H9 (cell line): ENCODE measurements around the gene ABCA1. TPM values are rescaled to one million over a fixed set of nuclear protein-coding genes. Genes with fewer than 3 reads are reported as not detected.

ENCODE experiments used
- DNase-seq: peaks from one replicate; pipeline ENCODE4 v3.0.0-alpha.2; 2017
- H2AFZ ChIP-seq: one replicate; pipeline ENCODE4 v1.6.1; 2013; ENCODE audit warnings: mild to moderate bottlenecking, low read length, control low read depth, moderate library complexity
- H2AK5ac ChIP-seq: 2 replicates; pipeline ENCODE4 v1.6.1; 2013; ENCODE audit warnings: low read length, control low read depth, mixed read lengths; ENCODE audit not compliant: insufficient read length
- H2BK120ac ChIP-seq: one replicate; pipeline ENCODE4 v1.6.1; 2013; ENCODE audit warnings: low read depth, mild to moderate bottlenecking, low read length, control low read depth, inconsistent platforms; ENCODE audit not compliant: poor library complexity, severe bottlenecking
- H2BK12ac ChIP-seq: 2 replicates; pipeline ENCODE4 v1.6.1; 2013; ENCODE audit warnings: low read length, control low read depth, mixed read lengths, low read depth; ENCODE audit not compliant: insufficient read length
- H2BK15ac ChIP-seq: 2 replicates; pipeline ENCODE4 v1.6.1; 2013; ENCODE audit warnings: low read depth, low read length, control low read depth
- H2BK20ac ChIP-seq: one replicate; pipeline ENCODE4 v1.6.1; 2013; ENCODE audit warnings: low read depth, mild to moderate bottlenecking, low read length, control low read depth, inconsistent platforms; ENCODE audit not compliant: poor library complexity, severe bottlenecking
- H2BK5ac ChIP-seq: 2 replicates; pipeline ENCODE4 v1.6.1; 2013; ENCODE audit warnings: low read length, control low read depth, mixed read lengths; ENCODE audit not compliant: insufficient read length
- H3K14ac ChIP-seq: 2 replicates; pipeline ENCODE4 v1.6.1; 2013; ENCODE audit warnings: low read length, control low read depth; ENCODE audit not compliant: insufficient read depth
- H3K18ac ChIP-seq: 2 replicates; pipeline ENCODE4 v1.6.1; 2013; ENCODE audit warnings: low read depth, mild to moderate bottlenecking, mixed read lengths, low read length, control low read depth; ENCODE audit not compliant: insufficient read length
- H3K23ac ChIP-seq: 2 replicates; pipeline ENCODE4 v1.6.1; 2013; ENCODE audit warnings: low read length, control low read depth, mixed read lengths, low read depth; ENCODE audit not compliant: insufficient read length
- H3K23me2 ChIP-seq: 2 replicates; pipeline ENCODE4 v1.6.1; 2013; ENCODE audit warnings: low read depth, mild to moderate bottlenecking, mixed read lengths, low read length, control low read depth; ENCODE audit not compliant: insufficient read length, poor library complexity, severe bottlenecking
- H3K27ac ChIP-seq: 2 replicates; pipeline ENCODE4 v1.5.1; 2013; ENCODE audit warnings: low read length, control low read depth, mixed read lengths, low read depth; ENCODE audit not compliant: insufficient read length
- H3K27me3 ChIP-seq: 2 replicates; pipeline ENCODE4 v1.6.1; 2013; ENCODE audit warnings: low read length, control low read depth, inconsistent platforms; ENCODE audit not compliant: insufficient read depth
- H3K4ac ChIP-seq: 2 replicates; pipeline ENCODE4 v1.6.1; 2013; ENCODE audit warnings: low read depth, mild to moderate bottlenecking, control low read depth, inconsistent platforms, low read length, moderate library complexity
- H3K4me1 ChIP-seq: 2 replicates; pipeline ENCODE4 v1.6.1; 2013; ENCODE audit warnings: low read length, control low read depth, inconsistent platforms; ENCODE audit not compliant: insufficient read depth
- H3K4me2 ChIP-seq: 2 replicates; pipeline ENCODE4 v1.6.1; 2013; ENCODE audit warnings: low read length, control low read depth, mixed read lengths; ENCODE audit not compliant: insufficient read length, insufficient read depth
- H3K56ac ChIP-seq: 2 replicates; pipeline ENCODE4 v1.6.1; 2013; ENCODE audit warnings: low read depth, mild to moderate bottlenecking, mixed read lengths, low read length, control low read depth; ENCODE audit not compliant: insufficient read length
- H3K79me1 ChIP-seq: 2 replicates; pipeline ENCODE4 v1.6.1; 2013; ENCODE audit warnings: low read depth, mild to moderate bottlenecking, moderate library complexity, low read length, control low read depth, inconsistent platforms; ENCODE audit not compliant: insufficient read depth, poor library complexity, severe bottlenecking
- H3K79me2 ChIP-seq: 2 replicates; pipeline ENCODE4 v1.6.1; 2013; ENCODE audit warnings: low read length, control low read depth, inconsistent platforms; ENCODE audit not compliant: insufficient read depth
- H3K9ac ChIP-seq: 2 replicates; pipeline ENCODE4 v1.6.1; 2013; ENCODE audit warnings: low read length, control low read depth, mixed read lengths; ENCODE audit not compliant: insufficient read length; ENCODE audit errors: extremely low read depth
- H3K9me3 ChIP-seq: one replicate; pipeline ENCODE4 v1.6.1; 2013; ENCODE audit warnings: low read depth, low read length, inconsistent platforms; ENCODE audit not compliant: control insufficient read depth
- H3T11ph ChIP-seq: one replicate; pipeline ENCODE4 v1.6.1; 2013; ENCODE audit warnings: mild to moderate bottlenecking, low read length, control low read depth, inconsistent platforms
- H4K20me1 ChIP-seq: one replicate; pipeline ENCODE4 v1.6.1; 2013; ENCODE audit not compliant: control insufficient read depth, insufficient read length, insufficient read depth
- H4K5ac ChIP-seq: 2 replicates; pipeline ENCODE4 v1.6.1; 2013; ENCODE audit warnings: low read depth, mild to moderate bottlenecking, mixed read lengths, low read length, control low read depth; ENCODE audit not compliant: insufficient read length
- H4K8ac ChIP-seq: replicated peaks from 2 replicates; pipeline ENCODE4 v1.6.1; 2013; ENCODE audit warnings: low read length, control low read depth, mixed read lengths, low read depth; ENCODE audit not compliant: insufficient read length
- H4K91ac ChIP-seq: 2 replicates; pipeline ENCODE4 v1.6.1; 2013; ENCODE audit warnings: low read depth, mild to moderate bottlenecking, moderate library complexity, mixed read lengths, low read length, control low read depth; ENCODE audit not compliant: insufficient read length
- H3K27ac Mint-ChIP-seq, 3 experiments: 2 replicates in 2 of 3; 3 replicates in 1 of 3; pipeline ENCODE4 v1.8.0; 2020 to 2021; ENCODE audit warnings: mixed read lengths in 3 of 3, mild to moderate bottlenecking in 1 of 3, moderate library complexity in 1 of 3
- H3K27me3 Mint-ChIP-seq: 2 replicates; pipeline ENCODE4 v1.8.0; 2021; ENCODE audit warnings: low read depth, mild to moderate bottlenecking, moderate library complexity, mixed read lengths
- H3K36me3 Mint-ChIP-seq, 3 experiments: 2 replicates in 2 of 3; 3 replicates in 1 of 3; pipeline ENCODE4 v1.8.0; 2020 to 2021; ENCODE audit warnings: low read depth in 3 of 3, mixed read lengths in 3 of 3; ENCODE audit not compliant: insufficient read depth in 1 of 3
- H3K4me1 Mint-ChIP-seq, 2 experiments: 2 replicates each; pipeline ENCODE4 v1.8.0; 2020; ENCODE audit warnings: mixed read lengths in 2 of 2
- H3K4me3 Mint-ChIP-seq, 2 experiments: 2 replicates in 1 of 2; 3 replicates in 1 of 2; pipeline ENCODE4 v1.8.0; 2020 to 2021; ENCODE audit warnings: mild to moderate bottlenecking in 2 of 2, mixed read lengths in 2 of 2, moderate library complexity in 1 of 2
- H3K9me3 Mint-ChIP-seq, 2 experiments: 2 replicates in 1 of 2; 3 replicates in 1 of 2; pipeline ENCODE4 v1.8.0; 2020; ENCODE audit warnings: mild to moderate bottlenecking in 2 of 2, mixed read lengths in 2 of 2, moderate library complexity in 1 of 2
- WGBS: extraction: QIAGEN DNeasy Blood & Tissue Kit; methylation state at CpG from one replicate; pipeline ENCODE4 v1.1.7; 2013; ENCODE audit warnings: missing lambda C conversion rate, low lambda C conversion rate, mixed read lengths; ENCODE audit not compliant: insufficient read length; ENCODE audit errors: extremely low coverage; 5-methylcytosine and 5-hydroxymethylcytosine counted together
- total RNA-seq: library from RNA; stranded (reverse); gene quantifications from 2 replicates; pipeline ENCODE4 v1.2.1, GENCODE V29; 2021
- TF ChIP-seq, protein P1 (sequence below): fragments of 200-600 bp; sonication (generic); conservative IDR thresholded peaks from 3 replicates; pipeline ENCODE4 v1.8.0; 2021; ENCODE audit warnings: antibody characterized with exemption, mild to moderate bottlenecking

Gene ABCA1
- total RNA-seq, 1 experiment from 2014 or later = 16.6 TPM

GRCh38 chr9:104779946-104780535 lies 147.9 kb downstream of the ABCA1 start:
- Histone ChIP-seq H2AK5ac (no peak overlapping the region), H4K91ac (no peak overlapping the region), H4K5ac (no peak overlapping the region), H2BK120ac (no peak overlapping the region), H3K9ac (no peak overlapping the region), H2AFZ (no peak overlapping the region), H3K79me2 (no peaks in the 10 kb centered on the region), H3K4me1 (no peaks in the 10 kb centered on the region), H3K4me2 (no peak overlapping the region), H2BK20ac (no peak overlapping the region), H4K20me1 (no peaks in the 10 kb centered on the region), H3K18ac (no peak overlapping the region), H2BK5ac (no peak overlapping the region), H3K14ac (no peak overlapping the region), H4K8ac (no peak overlapping the region), H3K4ac (no peak overlapping the region), H2BK15ac (no peak overlapping the region), H3K9me3 (no peaks in the 10 kb centered on the region), H3K27ac (no peak overlapping the region), H3K79me1 (no peaks in the 10 kb centered on the region), H3T11ph (no peak overlapping the region), H3K56ac (no peak overlapping the region), H3K23me2 (no peaks in the 10 kb centered on the region), H2BK12ac (no peak overlapping the region), H3K27me3 (no peaks in the 10 kb centered on the region), H3K23ac (no peak overlapping the region)
- no CpG with 5 or more reads among the region's 9 CpGs for WGBS
- TF ChIP-seq, protein P1, sequence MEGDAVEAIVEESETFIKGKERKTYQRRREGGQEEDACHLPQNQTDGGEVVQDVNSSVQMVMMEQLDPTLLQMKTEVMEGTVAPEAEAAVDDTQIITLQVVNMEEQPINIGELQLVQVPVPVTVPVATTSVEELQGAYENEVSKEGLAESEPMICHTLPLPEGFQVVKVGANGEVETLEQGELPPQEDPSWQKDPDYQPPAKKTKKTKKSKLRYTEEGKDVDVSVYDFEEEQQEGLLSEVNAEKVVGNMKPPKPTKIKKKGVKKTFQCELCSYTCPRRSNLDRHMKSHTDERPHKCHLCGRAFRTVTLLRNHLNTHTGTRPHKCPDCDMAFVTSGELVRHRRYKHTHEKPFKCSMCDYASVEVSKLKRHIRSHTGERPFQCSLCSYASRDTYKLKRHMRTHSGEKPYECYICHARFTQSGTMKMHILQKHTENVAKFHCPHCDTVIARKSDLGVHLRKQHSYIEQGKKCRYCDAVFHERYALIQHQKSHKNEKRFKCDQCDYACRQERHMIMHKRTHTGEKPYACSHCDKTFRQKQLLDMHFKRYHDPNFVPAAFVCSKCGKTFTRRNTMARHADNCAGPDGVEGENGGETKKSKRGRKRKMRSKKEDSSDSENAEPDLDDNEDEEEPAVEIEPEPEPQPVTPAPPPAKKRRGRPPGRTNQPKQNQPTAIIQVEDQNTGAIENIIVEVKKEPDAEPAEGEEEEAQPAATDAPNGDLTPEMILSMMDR = no peak
- DNase-seq = no peak
- H3K27ac Mint-ChIP-seq = 0 out of 7 replicates have a peak overlapping the region, but pooled peaks of 1 of the 3 experiments have one; percentile 11
- H3K9me3 Mint-ChIP-seq = no peaks in the 10 kb centered on the region
- no peaks in the 10 kb centered on the region for H3K4me1 Mint-ChIP-seq
- H3K36me3 Mint-ChIP-seq = peaks cover 0 to 16% (median 12%) of the 10 kb centered on the region in 3 experiments; a peak in 5 of 7 replicates
- H3K4me3 Mint-ChIP-seq = no peak overlapping the region
- H3K27me3 Mint-ChIP-seq = no peaks in the 10 kb centered on the region; the same call in 1 of the 2 replicates
